Stimulated activated CD4-positive, alpha-beta T cell treated with anti-CD3 and anti-CD28 coated beads, TNF-alpha, amount 100 ng/mL, for 24 hours (primary cell): Measurements from ENCODE around the gene BBS9.

Source experiments
- DNase-seq, 3 experiments: peaks; one replicate each; pipeline ENCODE4 v3.0.0-alpha.2; 2020; ENCODE audit warnings: low read depth in 3 of 3

Gene BBS9

GRCh38 chr7:33356336-33356735, 227.0 kb downstream of the BBS9 start:
- no peak for DNase-seq

GRCh38 chr7:33357846-33358245, 228.5 kb downstream of the BBS9 start:
- no peak for DNase-seq

GRCh38 chr7:33369888-33370287, 240.5 kb downstream of the BBS9 start:
- no peak for DNase-seq

GRCh38 chr7:33373195-33373594, 243.8 kb downstream of the BBS9 start:
- no peak for DNase-seq

GRCh38 chr7:33379891-33380525, 250.6 kb downstream of the BBS9 start:
- DNase-seq: no peak

- no peak for DNase-seq
These were observed 259.0 kb downstream of the BBS9 start for GRCh38 chr7:33388332-33388731.

- no peak for DNase-seq
These were observed 262.8 kb downstream of the BBS9 start for GRCh38 chr7:33392148-33392547.

- DNase-seq: no peak
These were observed 264.4 kb downstream of the BBS9 start for GRCh38 chr7:33393770-33394169.

GRCh38 chr7:33395340-33395739, 266.0 kb downstream of the BBS9 start:
- DNase-seq: no peak

- DNase-seq: no peak
These were observed 270.3 kb downstream of the BBS9 start for GRCh38 chr7:33399528-33400213.

GRCh38 chr7:33400214-33400538, 270.8 kb downstream of the BBS9 start:
- DNase-seq: no peak

GRCh38 chr7:33410266-33410665, 280.9 kb downstream of the BBS9 start:
- no peak for DNase-seq

- no peak for DNase-seq
These were observed 281.7 kb downstream of the BBS9 start for GRCh38 chr7:33411020-33411419.

GRCh38 chr7:33412331-33412730, 283.0 kb downstream of the BBS9 start:
- no peak for DNase-seq

- DNase-seq: no peak
These were observed 288.9 kb downstream of the BBS9 start for GRCh38 chr7:33418251-33418701.

- DNase-seq: no peak
These were observed 291.1 kb downstream of the BBS9 start for GRCh38 chr7:33420311-33420940.

GRCh38 chr7:33421429-33421828, 292.1 kb downstream of the BBS9 start:
- DNase-seq: no peak

GRCh38 chr7:33422141-33422540, 292.8 kb downstream of the BBS9 start:
- no peak for DNase-seq

GRCh38 chr7:33422825-33423645, 293.7 kb downstream of the BBS9 start:
- DNase-seq: no peak

GRCh38 chr7:33423646-33424020, 294.3 kb downstream of the BBS9 start:
- no peak for DNase-seq

GRCh38 chr7:33425395-33425794, 296.0 kb downstream of the BBS9 start:
- no peak for DNase-seq

GRCh38 chr7:33425929-33426678, 296.7 kb downstream of the BBS9 start:
- no peak for DNase-seq
